PFSK-1 (cell line): ENCODE data around the gene USP7.

Experiments
- POLR2AphosphoS5 ChIP-seq: IDR thresholded peaks from 2 replicates; pipeline ENCODE4 v1.6.1; 2012; ENCODE audit warnings: low read depth, mild to moderate bottlenecking, control low read depth, low read length, moderate library complexity
- SIN3A ChIP-seq: IDR thresholded peaks from 2 replicates; pipeline ENCODE4 v1.6.1; 2012; ENCODE audit warnings: mild to moderate bottlenecking, low read length, moderate library complexity, borderline replicate concordance; ENCODE audit not compliant: insufficient read depth
- TF ChIP-seq, protein P1 (sequence below), 2 experiments: IDR thresholded peaks; 2 replicates each; pipeline versions ENCODE4 v1.6.1 to v1.8.0; 2011 to 2012; ENCODE audit warnings: low read depth in 2 of 2, low read length in 2 of 2, control low read depth in 1 of 2, inconsistent platforms in 1 of 2, mild to moderate bottlenecking in 1 of 2, moderate library complexity in 1 of 2; ENCODE audit not compliant: insufficient read depth in 1 of 2

DNA sequence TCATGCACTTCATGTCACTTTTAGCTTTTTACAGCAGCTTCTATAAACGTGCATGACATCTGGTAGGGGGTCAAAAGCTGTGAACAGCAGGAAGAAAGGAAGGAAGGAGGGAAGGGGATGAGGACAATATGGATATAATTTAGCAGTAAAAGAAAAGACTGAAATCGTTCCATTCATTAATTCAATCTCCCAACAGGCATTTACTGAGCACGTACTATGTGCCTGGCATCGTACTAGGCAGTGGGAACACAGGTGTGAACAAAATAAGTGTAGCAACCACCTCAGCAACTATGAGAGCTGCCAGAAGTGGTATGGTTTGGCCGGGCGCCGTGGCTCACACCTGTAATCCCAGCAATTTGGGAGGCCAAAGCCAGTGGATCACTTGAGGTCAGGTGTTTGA, 19.1 kb upstream of the USP7 start:
- TF ChIP-seq POLR2AphosphoS5 (no peak), SIN3A (no peak)
- TF ChIP-seq, protein P1, sequence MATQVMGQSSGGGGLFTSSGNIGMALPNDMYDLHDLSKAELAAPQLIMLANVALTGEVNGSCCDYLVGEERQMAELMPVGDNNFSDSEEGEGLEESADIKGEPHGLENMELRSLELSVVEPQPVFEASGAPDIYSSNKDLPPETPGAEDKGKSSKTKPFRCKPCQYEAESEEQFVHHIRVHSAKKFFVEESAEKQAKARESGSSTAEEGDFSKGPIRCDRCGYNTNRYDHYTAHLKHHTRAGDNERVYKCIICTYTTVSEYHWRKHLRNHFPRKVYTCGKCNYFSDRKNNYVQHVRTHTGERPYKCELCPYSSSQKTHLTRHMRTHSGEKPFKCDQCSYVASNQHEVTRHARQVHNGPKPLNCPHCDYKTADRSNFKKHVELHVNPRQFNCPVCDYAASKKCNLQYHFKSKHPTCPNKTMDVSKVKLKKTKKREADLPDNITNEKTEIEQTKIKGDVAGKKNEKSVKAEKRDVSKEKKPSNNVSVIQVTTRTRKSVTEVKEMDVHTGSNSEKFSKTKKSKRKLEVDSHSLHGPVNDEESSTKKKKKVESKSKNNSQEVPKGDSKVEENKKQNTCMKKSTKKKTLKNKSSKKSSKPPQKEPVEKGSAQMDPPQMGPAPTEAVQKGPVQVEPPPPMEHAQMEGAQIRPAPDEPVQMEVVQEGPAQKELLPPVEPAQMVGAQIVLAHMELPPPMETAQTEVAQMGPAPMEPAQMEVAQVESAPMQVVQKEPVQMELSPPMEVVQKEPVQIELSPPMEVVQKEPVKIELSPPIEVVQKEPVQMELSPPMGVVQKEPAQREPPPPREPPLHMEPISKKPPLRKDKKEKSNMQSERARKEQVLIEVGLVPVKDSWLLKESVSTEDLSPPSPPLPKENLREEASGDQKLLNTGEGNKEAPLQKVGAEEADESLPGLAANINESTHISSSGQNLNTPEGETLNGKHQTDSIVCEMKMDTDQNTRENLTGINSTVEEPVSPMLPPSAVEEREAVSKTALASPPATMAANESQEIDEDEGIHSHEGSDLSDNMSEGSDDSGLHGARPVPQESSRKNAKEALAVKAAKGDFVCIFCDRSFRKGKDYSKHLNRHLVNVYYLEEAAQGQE (IDR thresholded peaks at IDR 0.05; ENCODE audit: insufficient read depth in 1 of 2, low read depth in 2 of 2, low read length in 2 of 2), result no peak
